GM23338 (cell line): ENCODE data around the gene DMRT1. TPM values are rescaled to one million over a fixed set of nuclear protein-coding genes. Genes with fewer than 3 reads are reported as not detected.

ENCODE experiments used
- ATAC-seq: fragments of 200-7000 bp; cut with Tn5 transposase; 3 replicates; pipeline ENCODE4 v1.9.1; 2020
- DNase-seq: peaks from one replicate; pipeline ENCODE4 v3.0.0-alpha.2; 2015; ENCODE audit warnings: low spot score
- H2AFZ ChIP-seq: fragments of 200-600 bp; sonication (generic); 2 replicates; pipeline ENCODE4 v1.8.0; 2016; ENCODE audit warnings: antibody characterized with exemption, mild to moderate bottlenecking, moderate library complexity
- H3F3A ChIP-seq: fragments of 200-600 bp; sonication (generic); replicated peaks from 2 replicates; pipeline ENCODE4 v1.8.0; 2017; ENCODE audit warnings: antibody characterized with exemption, mixed run types, low read depth
- H3K27ac ChIP-seq: fragments of 200-600 bp; sonication (generic); 2 replicates; pipeline ENCODE4 v1.6.1; 2016; ENCODE audit warnings: low read depth
- H3K27me3 ChIP-seq: fragments of 200-600 bp; sonication (generic); 2 replicates; pipeline ENCODE4 v1.8.0; 2016; ENCODE audit warnings: mild to moderate bottlenecking, mixed run types, moderate library complexity; ENCODE audit not compliant: insufficient read depth
- H3K36me3 ChIP-seq: fragments of 200-600 bp; sonication (generic); 2 replicates; pipeline ENCODE4 v1.8.0; 2016; ENCODE audit warnings: mild to moderate bottlenecking; ENCODE audit not compliant: insufficient read depth
- H3K4me1 ChIP-seq: fragments of 200-600 bp; sonication (generic); 2 replicates; pipeline ENCODE4 v1.8.0; 2016; ENCODE audit warnings: mild to moderate bottlenecking, moderate library complexity; ENCODE audit not compliant: insufficient read depth
- H3K4me2 ChIP-seq: fragments of 200-600 bp; sonication (generic); 2 replicates; pipeline ENCODE4 v1.7.1; 2017; ENCODE audit warnings: mixed run types
- H3K4me3 ChIP-seq: fragments of 200-600 bp; sonication (generic); 2 replicates; pipeline ENCODE4 v1.6.1; 2016; ENCODE audit warnings: mixed run types
- H3K79me2 ChIP-seq: fragments of 200-600 bp; sonication (generic); replicated peaks from 2 replicates; pipeline ENCODE4 v1.8.0; 2017; ENCODE audit warnings: mild to moderate bottlenecking; ENCODE audit not compliant: insufficient read depth
- H3K9me2 ChIP-seq: fragments of 200-600 bp; sonication (generic); 2 replicates; pipeline ENCODE4 v1.8.0; 2017; ENCODE audit not compliant: insufficient read depth
- H4K20me1 ChIP-seq: fragments of 200-600 bp; sonication (generic); replicated peaks from 2 replicates; pipeline ENCODE4 v1.8.0; 2017; ENCODE audit warnings: mild to moderate bottlenecking; ENCODE audit not compliant: insufficient read depth
- H3K27ac Mint-ChIP-seq: 2 replicates; pipeline ENCODE4 v1.8.0; 2020; ENCODE audit warnings: inconsistent platforms, mild to moderate bottlenecking, moderate library complexity, mixed read lengths
- H3K27me3 Mint-ChIP-seq: 3 replicates; pipeline ENCODE4 v1.8.0; 2022; ENCODE audit warnings: low read depth, mild to moderate bottlenecking, moderate library complexity, mixed read lengths, inconsistent platforms; ENCODE audit not compliant: insufficient read depth, poor library complexity
- H3K36me3 Mint-ChIP-seq: 3 replicates; pipeline ENCODE4 v1.8.0; 2021; ENCODE audit warnings: low read depth, mild to moderate bottlenecking, inconsistent platforms, moderate library complexity, mixed read lengths
- H3K4me1 Mint-ChIP-seq: 3 replicates; pipeline ENCODE4 v1.8.0; 2020; ENCODE audit warnings: mild to moderate bottlenecking, inconsistent platforms, mixed read lengths
- H3K4me3 Mint-ChIP-seq: 3 replicates; pipeline ENCODE4 v1.8.0; 2021; ENCODE audit warnings: moderate library complexity, mild to moderate bottlenecking, inconsistent platforms, mixed read lengths
- H3K9me3 Mint-ChIP-seq: 3 replicates; pipeline ENCODE4 v1.8.0; 2020; ENCODE audit warnings: moderate library complexity, mild to moderate bottlenecking, inconsistent platforms, mixed read lengths
- CTCF ChIP-seq, 2 experiments: fragments of 200-600 bp in 1 of 2; sonication (generic) in 1 of 2; conservative IDR thresholded peaks; 2 replicates each; pipeline versions ENCODE4 v1.5.1 to v1.6.1; 2016 to 2017; ENCODE audit warnings: antibody characterized with exemption in 2 of 2, low read depth in 2 of 2, mild to moderate bottlenecking in 2 of 2, moderate library complexity in 1 of 2
- EZH2phosphoT487 ChIP-seq: fragments of 200-600 bp; sonication (generic); IDR thresholded peaks from one replicate; pipeline ENCODE4 v1.8.1; 2018; ENCODE audit warnings: antibody characterized with exemption; ENCODE audit not compliant: unreplicated experiment
- JUNB ChIP-seq: IDR thresholded peaks from one replicate; pipeline ENCODE4 v1.6.1; 2016; ENCODE audit warnings: antibody characterized with exemption; ENCODE audit not compliant: unreplicated experiment
- ZNF114 ChIP-seq: fragments of 250-450 bp; sonication (Bioruptor Pico); IDR thresholded peaks from 2 replicates; pipeline ENCODE4 v1.5.0; 2020; ENCODE audit warnings: mild to moderate bottlenecking, moderate library complexity
- ZNF462 ChIP-seq: fragments of 250-450 bp; sonication (Bioruptor Pico); IDR thresholded peaks from 2 replicates; pipeline ENCODE4 v1.5.0; 2020; ENCODE audit warnings: mild to moderate bottlenecking, moderate library complexity
- polyA plus RNA-seq: library from polyadenylated mRNA; unstranded; fragments of >200 nt; fragmentation: Nextera tagmentation; extraction: Ambion mirVana; gene quantifications from 2 replicates; pipeline ENCODE4 v1.2.1, GENCODE V29; 2016
- total RNA-seq: library from RNA; depleted of rRNA; stranded (reverse); fragments of >200 nt; shearing (Covaris generic); gene quantifications from 2 replicates; pipeline ENCODE4 v1.2.3, GENCODE V29; 2014

Gene DMRT1
- total and polyA plus RNA-seq, 2 experiments from 2014 or later = not detected

GRCh38 chr9:1008216-1008615, 166.7 kb downstream of the DMRT1 start:
- Mint-ChIP-seq H3K27me3 (peaks cover 8% of the 10 kb centered on the region), H3K27ac (no peak overlapping the region), H3K9me3 (no peaks in the 10 kb centered on the region; the same call in 2 of the 3 replicates), H3K36me3 (no peaks in the 10 kb centered on the region), H3K4me1 (peaks cover 6% of the 10 kb centered on the region; the same call in 2 of the 3 replicates), H3K4me3 (no peak overlapping the region)
- no peaks in the 10 kb centered on the region for H3F3A ChIP-seq
- no peaks in the 10 kb centered on the region for H4K20me1 ChIP-seq
- ATAC-seq (no peak), DNase-seq (no peak)
- no peak overlapping the region for H3K4me3 ChIP-seq
- no peaks in the 10 kb centered on the region for H3K36me3 ChIP-seq
- no peaks in the 10 kb centered on the region for H3K79me2 ChIP-seq
- peaks cover 4% of the 10 kb centered on the region; the same call in 1 of the 2 replicates for H3K27me3 ChIP-seq
- H3K27ac ChIP-seq = no peak overlapping the region
- peaks cover 3% of the 10 kb centered on the region for H3K4me1 ChIP-seq
- TF ChIP-seq ZNF462 (CRISPR knock-in tag) = no peak
- no peak for TF ChIP-seq ZNF114 (CRISPR knock-in tag)
- TF ChIP-seq JUNB = no peak
- H3K9me2 ChIP-seq = no peaks in the 10 kb centered on the region
- H2AFZ ChIP-seq = no peak overlapping the region
- H3K4me2 ChIP-seq = no peak overlapping the region

- no peak overlapping the region for H3K27ac ChIP-seq
- H3K4me3 Mint-ChIP-seq = no peak overlapping the region
- no peaks in the 10 kb centered on the region for H3K79me2 ChIP-seq
- H3K4me2 ChIP-seq = no peak overlapping the region
- no peaks in the 10 kb centered on the region for H4K20me1 ChIP-seq
- no peaks in the 10 kb centered on the region; the same call in 2 of the 3 replicates for H3K9me3 Mint-ChIP-seq
- peaks cover 3% of the 10 kb centered on the region for H3K4me1 ChIP-seq
- H3K4me3 ChIP-seq = no peak overlapping the region
- H3K27me3 Mint-ChIP-seq = peaks cover 8% of the 10 kb centered on the region
- H3K36me3 ChIP-seq = no peaks in the 10 kb centered on the region
- H3K27ac Mint-ChIP-seq = no peak overlapping the region
- TF ChIP-seq CTCF (conservative IDR thresholded peaks at IDR 0.05; ENCODE audit: low read depth in 2 of 2) = peak; percentile 97 to 99
- TF ChIP-seq EZH2phosphoT487 = no peak
- H3F3A ChIP-seq = no peaks in the 10 kb centered on the region
- ATAC-seq (peak; percentile 98), DNase-seq (peak; percentile 84)
- no peaks in the 10 kb centered on the region for H3K36me3 Mint-ChIP-seq
- peaks cover 4% of the 10 kb centered on the region; the same call in 1 of the 2 replicates for H3K27me3 ChIP-seq
- peak overlapping the region; percentile 86 for H2AFZ ChIP-seq
- H3K9me2 ChIP-seq = no peaks in the 10 kb centered on the region
- peaks cover 6% of the 10 kb centered on the region; the same call in 2 of the 3 replicates for H3K4me1 Mint-ChIP-seq
Observed at GRCh38 chr9:1009101-1009707, 167.7 kb downstream of the DMRT1 start.
